Bronchial epithelial cell (primary cell): Measurements from ENCODE around the gene SUMO2. TPM values are rescaled to one million over a fixed set of nuclear protein-coding genes. Genes with fewer than 3 reads are reported as not detected.

Source experiments
- DNase-seq: peaks from one replicate; pipeline ENCODE4 v3.0.0-alpha.2; 2010; ENCODE audit warnings: low read depth
- FAIRE-seq: peaks from 2 replicates; lab custom pipeline; 2011; peaks lifted over from hg19 to GRCh38; lab: Jason Lieb, UNC
- H3K27me3 ChIP-seq: 2 replicates; pipeline ENCODE4 v1.5.1; 2011; ENCODE audit warnings: low read length; ENCODE audit not compliant: control insufficient read depth, insufficient read depth
- H3K36me3 ChIP-seq: 2 replicates; pipeline ENCODE4 v1.5.1; 2011; ENCODE audit warnings: low read length; ENCODE audit not compliant: control insufficient read depth, insufficient read depth
- H3K4me3 ChIP-seq: 2 replicates; pipeline ENCODE4 v1.5.1; 2011; ENCODE audit warnings: mild to moderate bottlenecking, low read depth, low read length, control low read depth
- total RNA-seq: library from RNA; depleted of rRNA; stranded (reverse); fragments of >200 nt; gene quantifications from 2 replicates; pipeline ENCODE4 v1.2.1, GENCODE V29; 2014
- TF ChIP-seq, protein P1 (sequence below): IDR thresholded peaks from 2 replicates; pipeline ENCODE4 v1.5.1; 2011; ENCODE audit warnings: mild to moderate bottlenecking, moderate library complexity, low read length, control low read depth, inconsistent platforms; ENCODE audit not compliant: insufficient read depth, severe bottlenecking

The SUMO2 gene
- total RNA-seq, result 60.0 and 87.1 TPM in 2 replicates

DNA sequence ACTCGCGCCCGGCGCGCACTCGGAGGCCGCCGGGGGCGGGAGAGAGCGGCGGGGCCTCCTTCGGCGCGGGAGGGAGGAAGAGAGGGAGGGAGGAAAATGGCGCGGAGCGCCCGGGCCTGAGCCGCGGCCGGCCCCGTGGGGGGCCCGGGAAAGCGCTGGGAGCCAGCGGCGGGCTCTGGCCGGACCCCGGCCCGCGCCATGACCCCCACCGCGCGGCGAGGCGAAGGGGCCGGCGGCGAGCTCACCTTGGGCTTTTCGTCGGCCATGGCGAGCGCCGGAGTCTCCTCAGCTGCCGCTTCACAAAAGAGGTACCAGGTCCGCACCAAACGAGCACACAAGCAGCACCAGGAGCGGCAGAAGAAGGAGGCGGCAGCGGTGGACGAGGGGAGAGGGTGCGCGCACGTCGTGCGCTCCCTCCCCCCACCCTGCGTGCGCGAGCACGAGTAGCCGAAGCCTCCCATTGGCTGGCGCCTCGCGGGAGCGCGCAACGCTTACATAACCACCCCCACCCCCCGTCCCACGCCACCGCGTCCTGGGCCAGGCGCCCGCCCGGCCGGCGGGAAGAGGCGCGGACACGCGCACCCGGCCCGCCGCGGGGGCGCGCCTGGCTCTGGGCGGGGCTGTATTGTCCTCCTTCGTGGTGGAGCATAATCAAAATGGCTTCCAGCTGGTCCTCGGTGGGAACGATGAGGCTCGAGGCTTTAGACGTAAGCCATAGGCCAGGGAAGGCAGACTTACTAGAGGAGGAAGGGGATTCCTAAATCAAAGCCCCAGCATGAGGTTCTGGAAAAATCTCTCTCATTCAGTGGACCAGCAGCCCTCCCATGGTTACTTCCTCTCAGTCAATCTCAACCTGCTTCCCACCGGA is at the start of gene SUMO2:
Gene SUMO2, minus strand, starts transcription at position 391 of the 868 bp plus-strand sequence. Its CDS starts 125 bp downstream, at position 266.
- no peaks in the 10 kb centered on the region for H3K36me3 ChIP-seq
- FAIRE-seq (no peak), DNase-seq (peak; percentile 81)
- H3K27me3 ChIP-seq, result no peaks in the 10 kb centered on the region
- TF ChIP-seq, protein P1, sequence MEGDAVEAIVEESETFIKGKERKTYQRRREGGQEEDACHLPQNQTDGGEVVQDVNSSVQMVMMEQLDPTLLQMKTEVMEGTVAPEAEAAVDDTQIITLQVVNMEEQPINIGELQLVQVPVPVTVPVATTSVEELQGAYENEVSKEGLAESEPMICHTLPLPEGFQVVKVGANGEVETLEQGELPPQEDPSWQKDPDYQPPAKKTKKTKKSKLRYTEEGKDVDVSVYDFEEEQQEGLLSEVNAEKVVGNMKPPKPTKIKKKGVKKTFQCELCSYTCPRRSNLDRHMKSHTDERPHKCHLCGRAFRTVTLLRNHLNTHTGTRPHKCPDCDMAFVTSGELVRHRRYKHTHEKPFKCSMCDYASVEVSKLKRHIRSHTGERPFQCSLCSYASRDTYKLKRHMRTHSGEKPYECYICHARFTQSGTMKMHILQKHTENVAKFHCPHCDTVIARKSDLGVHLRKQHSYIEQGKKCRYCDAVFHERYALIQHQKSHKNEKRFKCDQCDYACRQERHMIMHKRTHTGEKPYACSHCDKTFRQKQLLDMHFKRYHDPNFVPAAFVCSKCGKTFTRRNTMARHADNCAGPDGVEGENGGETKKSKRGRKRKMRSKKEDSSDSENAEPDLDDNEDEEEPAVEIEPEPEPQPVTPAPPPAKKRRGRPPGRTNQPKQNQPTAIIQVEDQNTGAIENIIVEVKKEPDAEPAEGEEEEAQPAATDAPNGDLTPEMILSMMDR, result peak; percentile 52
- H3K4me3 ChIP-seq, result peak within 1 kb of the TSS; percentile 80

DNA sequence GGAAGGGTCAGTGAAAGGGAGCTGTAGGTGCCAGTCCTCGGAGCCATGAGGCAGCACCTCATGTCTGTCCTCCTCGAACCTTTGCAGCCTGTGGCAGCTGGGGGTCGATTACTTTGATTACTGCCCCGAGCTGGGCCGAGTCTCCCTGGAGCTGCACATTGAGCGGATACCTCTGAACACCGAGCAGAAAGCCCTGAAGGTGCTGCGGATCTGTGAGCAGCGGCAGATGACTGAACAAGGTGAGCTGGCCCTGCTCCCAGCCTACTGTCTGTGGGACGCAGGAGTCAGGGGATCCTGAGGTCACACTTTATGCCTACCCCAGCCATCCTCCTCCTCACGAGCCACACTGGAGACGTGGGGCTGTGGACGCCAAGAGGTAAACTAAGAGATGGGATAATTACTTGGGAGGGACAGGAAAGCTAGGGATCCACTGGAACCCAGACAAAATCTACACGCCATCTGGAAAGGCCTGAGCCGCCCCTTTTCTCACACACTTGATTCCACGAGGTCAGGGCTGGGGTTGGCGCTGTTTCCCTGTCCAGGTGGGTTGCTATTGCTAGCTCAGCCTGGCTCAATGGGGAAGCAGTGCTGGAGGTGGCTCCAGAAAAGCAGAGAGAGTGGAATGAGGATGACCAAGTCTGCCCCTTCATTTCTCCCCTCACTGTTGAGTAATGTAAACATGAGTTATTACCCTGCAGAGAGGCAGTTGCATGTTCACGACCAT is 49.1 kb upstream of the SUMO2 start:
- TF ChIP-seq, protein P1, result no peak
- DNase-seq, result no peak
- Histone ChIP-seq H3K4me3 (no peak overlapping the region), H3K27me3 (no peaks in the 10 kb centered on the region), H3K36me3 (peaks cover 32% of the 10 kb centered on the region)
- FAIRE-seq, result no peak

DNA sequence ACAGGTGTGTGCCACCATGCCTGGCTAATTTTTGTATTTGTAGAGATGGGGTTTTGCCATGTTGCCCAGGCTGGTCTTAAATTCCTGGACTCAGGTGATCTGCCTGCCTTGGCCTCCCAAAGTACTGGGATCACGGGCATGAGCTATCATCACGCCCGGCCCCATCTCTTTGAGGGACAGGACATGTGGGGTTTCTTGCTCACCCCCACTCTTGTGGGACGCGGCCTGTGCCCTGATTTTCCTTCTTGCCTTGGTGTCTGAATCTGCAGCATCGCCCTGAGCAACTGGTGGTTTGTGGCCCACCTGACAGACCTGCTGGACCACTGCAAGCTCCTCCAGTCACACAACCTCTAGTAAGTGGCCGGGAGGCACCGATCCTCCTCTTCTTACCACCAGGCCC is 48.3 kb upstream of the SUMO2 start:
- FAIRE-seq (no peak), DNase-seq (no peak)
- TF ChIP-seq, protein P1, result no peak
- Histone ChIP-seq H3K36me3 (peaks cover 33% of the 10 kb centered on the region), H3K27me3 (no peaks in the 10 kb centered on the region), H3K4me3 (no peak overlapping the region)

DNA sequence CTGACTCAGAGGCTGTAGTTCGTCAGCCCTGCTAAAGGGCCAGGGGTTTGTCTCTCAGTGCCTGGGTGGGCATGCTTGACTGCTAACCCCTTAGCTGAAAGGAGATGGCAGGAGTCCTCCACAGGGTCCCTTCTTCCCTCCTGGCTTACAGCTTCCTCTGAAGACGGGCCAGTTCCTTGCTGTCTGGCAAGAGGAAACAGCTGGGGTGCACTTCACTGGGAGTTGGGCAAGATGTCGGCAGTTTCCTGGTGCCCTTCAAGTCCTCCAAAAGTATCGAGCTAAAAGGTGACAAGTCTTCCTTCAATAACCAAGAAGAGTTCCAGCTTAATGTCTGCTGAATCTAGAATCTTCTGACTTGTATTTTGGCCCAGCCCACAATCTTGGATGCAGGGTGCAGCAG is 46.1 kb upstream of the SUMO2 start:
- FAIRE-seq, result no peak
- no peak for DNase-seq
- TF ChIP-seq, protein P1, result no peak
- Histone ChIP-seq H3K27me3 (no peaks in the 10 kb centered on the region), H3K36me3 (peaks cover 34% of the 10 kb centered on the region), H3K4me3 (no peak overlapping the region)

DNA sequence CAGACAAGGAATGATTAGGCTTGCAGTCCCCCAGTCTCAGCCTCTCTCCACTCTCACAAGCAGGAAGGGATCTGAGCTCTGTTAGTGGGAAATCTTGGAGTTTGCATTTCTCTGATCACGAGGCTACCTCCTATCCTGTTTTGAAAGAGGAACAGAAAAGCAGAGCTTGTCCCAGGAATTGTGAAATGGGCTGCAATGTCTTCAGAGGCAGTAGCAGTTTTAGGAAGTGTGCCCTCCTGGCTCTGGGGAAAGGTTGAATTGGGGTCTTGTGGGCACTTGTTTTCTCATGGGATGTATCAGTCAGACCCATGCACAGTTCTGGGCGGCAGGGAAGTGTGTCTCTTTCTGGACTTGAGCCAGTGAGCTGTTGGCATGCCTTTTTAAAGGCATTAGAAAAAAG is 45.5 kb upstream of the SUMO2 start:
- DNase-seq (no peak), FAIRE-seq (no peak)
- Histone ChIP-seq H3K27me3 (no peaks in the 10 kb centered on the region), H3K36me3 (peaks cover 34% of the 10 kb centered on the region), H3K4me3 (no peak overlapping the region)
- TF ChIP-seq, protein P1, result no peak
